ENCODE measurements around the gene MXD1. TPM values are rescaled to one million over a fixed set of nuclear protein-coding genes. Genes with fewer than 3 reads are reported as not detected.

MXD1 gene
- total and polyA plus RNA-seq, 2 experiments from 2014 or later, result 1.8 to 3.9 TPM

DNA sequence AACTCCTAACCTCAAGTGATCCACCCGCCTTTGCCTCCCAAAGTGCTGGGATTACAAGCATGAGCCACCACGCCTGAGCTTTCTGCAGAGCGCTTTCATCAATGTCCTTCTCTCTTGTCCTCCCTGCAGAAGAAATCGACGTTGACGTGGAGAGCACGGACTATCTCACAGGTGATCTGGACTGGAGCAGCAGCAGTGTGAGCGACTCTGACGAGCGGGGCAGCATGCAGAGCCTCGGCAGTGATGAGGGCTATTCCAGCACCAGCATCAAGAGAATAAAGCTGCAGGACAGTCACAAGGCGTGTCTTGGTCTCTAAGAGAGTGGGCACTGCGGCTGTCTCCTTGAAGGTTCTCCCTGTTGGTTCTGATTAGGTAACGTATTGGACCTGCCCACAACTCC, 23.1 kb downstream of the MXD1 start:
- no peaks in the 10 kb centered on the region for H4K20me1 ChIP-seq (replicated peaks; ENCODE audit: insufficient read depth)
- peaks cover 13% of the 10 kb centered on the region for H3K4me1 ChIP-seq (ENCODE audit: insufficient read depth)
- no peak overlapping the region for H3K4me3 Mint-ChIP-seq
- peaks cover 6% of the 10 kb centered on the region for H3K27me3 Mint-ChIP-seq (ENCODE audit: insufficient read depth, low read depth, poor library complexity)
- H3K79me2 ChIP-seq (replicated peaks; ENCODE audit: insufficient read depth), result no peaks in the 10 kb centered on the region
- no peak overlapping the region for H3K4me2 ChIP-seq
- ATAC-seq (no peak), DNase-seq (ENCODE audit: low spot score) (no peak)
- H3K36me3 ChIP-seq (ENCODE audit: insufficient read depth), result no peaks in the 10 kb centered on the region
- H2AFZ ChIP-seq, result no peak overlapping the region
- H3K9me2 ChIP-seq (ENCODE audit: insufficient read depth), result no peaks in the 10 kb centered on the region
- H3K4me1 Mint-ChIP-seq, result peaks cover 27% of the 10 kb centered on the region
- H3K27ac ChIP-seq (ENCODE audit: low read depth), result no peak overlapping the region
- H3K27me3 ChIP-seq (ENCODE audit: insufficient read depth), result no peaks in the 10 kb centered on the region
- no peak overlapping the region for H3K4me3 ChIP-seq
- H3F3A ChIP-seq (replicated peaks; ENCODE audit: low read depth), result no peaks in the 10 kb centered on the region
- no peak overlapping the region for H3K27ac Mint-ChIP-seq
- no peaks in the 10 kb centered on the region for H3K9me3 Mint-ChIP-seq
- H3K36me3 Mint-ChIP-seq (ENCODE audit: low read depth), result peaks cover 6% of the 10 kb centered on the region
- TF ChIP-seq ZNF114 (CRISPR knock-in tag; IDR thresholded peaks at IDR 0.05), result no peak
- TF ChIP-seq STAT1 (IDR thresholded peaks at IDR 0.05; ENCODE audit: unreplicated experiment), result no peak
- TF ChIP-seq ZNF331 (CRISPR knock-in tag; IDR thresholded peaks at IDR 0.05; ENCODE audit: low read depth), result no peak
- TF ChIP-seq NANOG (IDR thresholded peaks at IDR 0.05; ENCODE audit: borderline replicate concordance), result no peak
- TF ChIP-seq, protein P1, sequence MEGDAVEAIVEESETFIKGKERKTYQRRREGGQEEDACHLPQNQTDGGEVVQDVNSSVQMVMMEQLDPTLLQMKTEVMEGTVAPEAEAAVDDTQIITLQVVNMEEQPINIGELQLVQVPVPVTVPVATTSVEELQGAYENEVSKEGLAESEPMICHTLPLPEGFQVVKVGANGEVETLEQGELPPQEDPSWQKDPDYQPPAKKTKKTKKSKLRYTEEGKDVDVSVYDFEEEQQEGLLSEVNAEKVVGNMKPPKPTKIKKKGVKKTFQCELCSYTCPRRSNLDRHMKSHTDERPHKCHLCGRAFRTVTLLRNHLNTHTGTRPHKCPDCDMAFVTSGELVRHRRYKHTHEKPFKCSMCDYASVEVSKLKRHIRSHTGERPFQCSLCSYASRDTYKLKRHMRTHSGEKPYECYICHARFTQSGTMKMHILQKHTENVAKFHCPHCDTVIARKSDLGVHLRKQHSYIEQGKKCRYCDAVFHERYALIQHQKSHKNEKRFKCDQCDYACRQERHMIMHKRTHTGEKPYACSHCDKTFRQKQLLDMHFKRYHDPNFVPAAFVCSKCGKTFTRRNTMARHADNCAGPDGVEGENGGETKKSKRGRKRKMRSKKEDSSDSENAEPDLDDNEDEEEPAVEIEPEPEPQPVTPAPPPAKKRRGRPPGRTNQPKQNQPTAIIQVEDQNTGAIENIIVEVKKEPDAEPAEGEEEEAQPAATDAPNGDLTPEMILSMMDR (conservative IDR thresholded peaks at IDR 0.05; ENCODE audit: low read depth in 2 of 2), result no peak
- no peak for TF ChIP-seq POLR2AphosphoS5 (IDR thresholded peaks at IDR 0.05; ENCODE audit: low read depth)
- TF ChIP-seq, protein P2, sequence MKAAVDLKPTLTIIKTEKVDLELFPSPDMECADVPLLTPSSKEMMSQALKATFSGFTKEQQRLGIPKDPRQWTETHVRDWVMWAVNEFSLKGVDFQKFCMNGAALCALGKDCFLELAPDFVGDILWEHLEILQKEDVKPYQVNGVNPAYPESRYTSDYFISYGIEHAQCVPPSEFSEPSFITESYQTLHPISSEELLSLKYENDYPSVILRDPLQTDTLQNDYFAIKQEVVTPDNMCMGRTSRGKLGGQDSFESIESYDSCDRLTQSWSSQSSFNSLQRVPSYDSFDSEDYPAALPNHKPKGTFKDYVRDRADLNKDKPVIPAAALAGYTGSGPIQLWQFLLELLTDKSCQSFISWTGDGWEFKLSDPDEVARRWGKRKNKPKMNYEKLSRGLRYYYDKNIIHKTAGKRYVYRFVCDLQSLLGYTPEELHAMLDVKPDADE (IDR thresholded peaks at IDR 0.05), result no peak
- TF ChIP-seq JUNB (IDR thresholded peaks at IDR 0.05; ENCODE audit: unreplicated experiment), result no peak
- no peak for TF ChIP-seq CREB1 (CRISPR knock-in tag; IDR thresholded peaks at IDR 0.05; ENCODE audit: low read depth)
- TF ChIP-seq ZNF462 (CRISPR knock-in tag; IDR thresholded peaks at IDR 0.05), result no peak
- no peak for TF ChIP-seq REST (IDR thresholded peaks at IDR 0.05; ENCODE audit: unreplicated experiment)
- no peak for TF ChIP-seq EZH2phosphoT487 (IDR thresholded peaks at IDR 0.05; ENCODE audit: unreplicated experiment)
- TF ChIP-seq EZH2 (IDR thresholded peaks at IDR 0.05; ENCODE audit: low read depth, unreplicated experiment), result no peak

Measured in GM23338 (cell line).